Measurements from ENCODE around the gene GFPT2. TPM values are rescaled to one million over a fixed set of nuclear protein-coding genes. Genes with fewer than 3 reads are reported as not detected.

GFPT2 gene
- total and polyA plus RNA-seq, 9 of the 15 experiments (the other 6 are each of a cell fraction or from before 2014, with no cell fraction given): 0.07 to 0.14 (median 0.08) TPM; not detected in 6

DNA sequence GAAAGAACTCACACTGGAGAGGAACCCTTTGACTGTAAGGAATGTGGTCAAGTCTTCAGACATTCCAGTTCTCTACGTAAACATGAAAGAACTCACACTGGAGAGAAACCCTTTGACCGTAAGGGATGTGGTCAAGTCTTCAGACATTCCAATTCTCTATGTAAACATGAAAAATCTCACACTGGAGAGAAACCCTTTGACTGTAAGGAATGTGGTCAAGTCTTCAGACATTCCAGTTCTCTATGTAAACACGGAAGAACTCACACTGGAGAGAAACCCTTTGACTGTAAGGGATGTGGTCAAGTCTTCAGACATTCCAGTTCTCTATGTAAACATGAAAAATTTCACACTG lies 93.9 kb downstream of the GFPT2 start:
- intact Hi-C loops (cut with micrococcal nuclease): no loop called here
- Histone ChIP-seq H3K27ac (ENCODE audit: extremely low read depth, low read depth, low read length) (no peak overlapping the region), H3K27me3 (ENCODE audit: control insufficient read depth in 2 of 2, insufficient read depth in 2 of 2, low read length in 2 of 2) (no peaks in the 10 kb centered on the region), H3K4me2 (ENCODE audit: insufficient read depth, low read length) (no peak overlapping the region), H3K4me1 (replicated peaks in 1 of 2; ENCODE audit: control insufficient read depth in 2 of 2, insufficient read depth in 2 of 2, low read length in 2 of 2) (no peaks in the 10 kb centered on the region), H3K9me3 (replicated peaks; ENCODE audit: control insufficient read depth, insufficient read depth, low read depth, low read length) (peaks cover 37% of the 10 kb centered on the region), H3K9ac (ENCODE audit: insufficient read depth in 1 of 2, low read depth in 2 of 2, low read length in 2 of 2) (no peak overlapping the region), H3K79me2 (ENCODE audit: control insufficient read depth, insufficient read depth, low read length) (no peaks in the 10 kb centered on the region), H2AFZ (ENCODE audit: low read depth, low read length) (no peak overlapping the region), H3K36me3 (ENCODE audit: control insufficient read depth, insufficient read depth, low read length) (peaks cover 63% of the 10 kb centered on the region), H3K4me3 (no peak overlapping the region), H3K9me1 (ENCODE audit: control insufficient read depth, insufficient read depth, low read length) (no peaks in the 10 kb centered on the region), H4K20me1 (replicated peaks; ENCODE audit: control insufficient read depth, insufficient read depth, low read length) (no peaks in the 10 kb centered on the region)
- ATAC-seq (no peak), FAIRE-seq (no peak), DNase-seq (ENCODE audit: extremely low read depth in 1 of 4, low spot score in 3 of 4) (no peak)
- no TSS peak for BruUV-seq (replicated peaks)
- POLR2A ChIA-PET: no interaction called here
- WGBS (ENCODE audit: insufficient coverage, low coverage, missing lambda C conversion rate): 64% methylated on average over 3 of the region's 3 CpGs
- TF ChIP-seq, protein P1, sequence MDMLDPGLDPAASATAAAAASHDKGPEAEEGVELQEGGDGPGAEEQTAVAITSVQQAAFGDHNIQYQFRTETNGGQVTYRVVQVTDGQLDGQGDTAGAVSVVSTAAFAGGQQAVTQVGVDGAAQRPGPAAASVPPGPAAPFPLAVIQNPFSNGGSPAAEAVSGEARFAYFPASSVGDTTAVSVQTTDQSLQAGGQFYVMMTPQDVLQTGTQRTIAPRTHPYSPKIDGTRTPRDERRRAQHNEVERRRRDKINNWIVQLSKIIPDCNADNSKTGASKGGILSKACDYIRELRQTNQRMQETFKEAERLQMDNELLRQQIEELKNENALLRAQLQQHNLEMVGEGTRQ (CRISPR knock-in tag; IDR thresholded peaks at IDR 0.05): no peak
- TF ChIP-seq ZNF274 (IDR thresholded peaks at IDR 0.05; ENCODE audit: borderline replicate concordance, low read depth, low read length): peak; percentile 84; the same call in 1 of the 2 replicates
- CTCF ChIA-PET (ENCODE audit: low intra/inter-chr PET ratio): no interaction called here
- in situ Hi-C loops (cut with MboI): no loop called here

DNA sequence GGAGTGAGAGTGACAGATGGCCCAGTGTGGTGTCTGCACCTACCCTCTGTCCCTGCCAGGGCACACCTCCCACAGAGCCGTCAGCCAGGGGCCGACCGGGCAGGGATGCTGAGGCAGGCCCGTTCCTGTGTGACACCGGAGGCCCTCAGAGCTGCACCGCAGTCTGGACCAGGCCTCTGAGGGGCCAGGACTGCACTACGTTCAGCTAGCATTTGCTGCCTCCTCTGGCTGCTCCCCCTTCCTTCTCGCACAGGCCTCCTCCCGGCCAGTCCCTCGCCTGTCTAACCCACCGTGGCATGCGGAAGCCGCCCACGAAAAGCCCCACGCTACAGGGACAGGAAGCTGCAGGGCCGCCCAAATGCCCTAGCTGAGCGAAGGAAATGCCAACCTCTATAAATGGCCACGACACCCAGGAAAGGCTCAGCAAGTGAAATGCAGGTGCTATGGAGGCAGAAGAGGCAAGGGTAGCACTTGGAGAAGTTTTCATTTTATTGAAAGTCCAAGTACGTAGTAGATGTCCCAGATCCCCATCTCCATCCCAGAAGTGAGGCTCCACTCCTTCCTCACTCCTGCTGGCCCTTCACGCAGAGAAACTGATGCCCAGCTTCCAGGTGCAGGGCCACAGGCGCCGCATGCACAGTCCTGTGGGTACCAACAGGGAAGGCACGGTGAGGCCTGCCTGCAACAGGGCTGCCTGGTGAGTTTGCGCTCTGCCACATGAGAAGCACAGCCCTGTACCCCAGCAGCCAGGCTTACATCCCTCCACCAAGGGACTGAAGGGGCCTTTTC lies 99.9 kb downstream of the GFPT2 start:
- H3K79me2 ChIP-seq (ENCODE audit: control insufficient read depth, insufficient read depth, low read length): no peaks in the 10 kb centered on the region
- no TSS peak for BruUV-seq (replicated peaks)
- no peak overlapping the region for H3K4me2 ChIP-seq (ENCODE audit: insufficient read depth, low read length)
- FAIRE-seq (no peak), ATAC-seq (no peak), DNase-seq (ENCODE audit: extremely low read depth in 1 of 4, low spot score in 3 of 4) (no peak)
- ChIA-PET POLR2A (interaction anchor here (0.6 to 0.7 kb wide), 4 partner anchors 27 to 1044 kb away, joined by 3 to 5 read pairs (median 4); no protein-coding TSS in a partner anchor), CTCF (ENCODE audit: low intra/inter-chr PET ratio) (no interaction called here)
- in situ Hi-C loops (cut with MboI): no loop called here
- H3K27ac ChIP-seq (ENCODE audit: extremely low read depth, low read depth, low read length): no peak overlapping the region
- no peak overlapping the region for H2AFZ ChIP-seq (ENCODE audit: low read depth, low read length)
- no peak overlapping the region for H3K9ac ChIP-seq (ENCODE audit: insufficient read depth in 1 of 2, low read depth in 2 of 2, low read length in 2 of 2)
- H3K4me3 ChIP-seq: no peak overlapping the region
- WGBS (ENCODE audit: insufficient coverage, low coverage, missing lambda C conversion rate): 91% methylated on average over 21 of the region's 24 CpGs
- intact Hi-C loops (cut with micrococcal nuclease): no loop called here
- H4K20me1 ChIP-seq (replicated peaks; ENCODE audit: control insufficient read depth, insufficient read depth, low read length): no peaks in the 10 kb centered on the region
- H3K9me3 ChIP-seq (replicated peaks; ENCODE audit: control insufficient read depth, insufficient read depth, low read depth, low read length): peaks cover 11% of the 10 kb centered on the region
- H3K4me1 ChIP-seq (replicated peaks in 1 of 2; ENCODE audit: control insufficient read depth in 2 of 2, insufficient read depth in 2 of 2, low read length in 2 of 2): no peaks in the 10 kb centered on the region
- H3K9me1 ChIP-seq (ENCODE audit: control insufficient read depth, insufficient read depth, low read length): no peaks in the 10 kb centered on the region
- H3K36me3 ChIP-seq (ENCODE audit: control insufficient read depth, insufficient read depth, low read length): peaks cover 31% of the 10 kb centered on the region
- H3K27me3 ChIP-seq (ENCODE audit: control insufficient read depth in 2 of 2, insufficient read depth in 2 of 2, low read length in 2 of 2): no peaks in the 10 kb centered on the region
- TF ChIP-seq U2AF2 (optimal IDR thresholded peaks at IDR 0.05; ENCODE audit: low read depth, low read length) (no peak), ARID2 (IDR thresholded peaks at IDR 0.05) (no peak), ZFP36 (IDR thresholded peaks at IDR 0.05; ENCODE audit: low read depth, low read length, partially characterized antibody) (peak; percentile 50), SIN3A (IDR thresholded peaks at IDR 0.05; ENCODE audit: borderline replicate concordance in 2 of 2, control insufficient read depth in 1 of 2, low read depth in 2 of 2, low read length in 2 of 2) (no peak), MEF2A (IDR thresholded peaks at IDR 0.05; ENCODE audit: control insufficient read depth, low read depth, low read length) (no peak), ZNF263 (CRISPR knock-in tag; IDR thresholded peaks at IDR 0.05; ENCODE audit: borderline replicate concordance) (no peak)
- TF ChIP-seq, protein P2, sequence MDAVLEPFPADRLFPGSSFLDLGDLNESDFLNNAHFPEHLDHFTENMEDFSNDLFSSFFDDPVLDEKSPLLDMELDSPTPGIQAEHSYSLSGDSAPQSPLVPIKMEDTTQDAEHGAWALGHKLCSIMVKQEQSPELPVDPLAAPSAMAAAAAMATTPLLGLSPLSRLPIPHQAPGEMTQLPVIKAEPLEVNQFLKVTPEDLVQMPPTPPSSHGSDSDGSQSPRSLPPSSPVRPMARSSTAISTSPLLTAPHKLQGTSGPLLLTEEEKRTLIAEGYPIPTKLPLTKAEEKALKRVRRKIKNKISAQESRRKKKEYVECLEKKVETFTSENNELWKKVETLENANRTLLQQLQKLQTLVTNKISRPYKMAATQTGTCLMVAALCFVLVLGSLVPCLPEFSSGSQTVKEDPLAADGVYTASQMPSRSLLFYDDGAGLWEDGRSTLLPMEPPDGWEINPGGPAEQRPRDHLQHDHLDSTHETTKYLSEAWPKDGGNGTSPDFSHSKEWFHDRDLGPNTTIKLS (IDR thresholded peaks at IDR 0.05; ENCODE audit: borderline replicate concordance, low read depth): no peak
- TF ChIP-seq, protein P3, sequence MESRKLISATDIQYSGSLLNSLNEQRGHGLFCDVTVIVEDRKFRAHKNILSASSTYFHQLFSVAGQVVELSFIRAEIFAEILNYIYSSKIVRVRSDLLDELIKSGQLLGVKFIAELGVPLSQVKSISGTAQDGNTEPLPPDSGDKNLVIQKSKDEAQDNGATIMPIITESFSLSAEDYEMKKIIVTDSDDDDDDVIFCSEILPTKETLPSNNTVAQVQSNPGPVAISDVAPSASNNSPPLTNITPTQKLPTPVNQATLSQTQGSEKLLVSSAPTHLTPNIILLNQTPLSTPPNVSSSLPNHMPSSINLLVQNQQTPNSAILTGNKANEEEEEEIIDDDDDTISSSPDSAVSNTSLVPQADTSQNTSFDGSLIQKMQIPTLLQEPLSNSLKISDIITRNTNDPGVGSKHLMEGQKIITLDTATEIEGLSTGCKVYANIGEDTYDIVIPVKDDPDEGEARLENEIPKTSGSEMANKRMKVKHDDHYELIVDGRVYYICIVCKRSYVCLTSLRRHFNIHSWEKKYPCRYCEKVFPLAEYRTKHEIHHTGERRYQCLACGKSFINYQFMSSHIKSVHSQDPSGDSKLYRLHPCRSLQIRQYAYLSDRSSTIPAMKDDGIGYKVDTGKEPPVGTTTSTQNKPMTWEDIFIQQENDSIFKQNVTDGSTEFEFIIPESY (CRISPR knock-in tag; IDR thresholded peaks at IDR 0.05): no peak

Data from K562 (cell line).